Natural killer cell (primary cell): Measurements from ENCODE around the gene LAG3. TPM values are rescaled to one million over a fixed set of nuclear protein-coding genes. Genes with fewer than 3 reads are reported as not detected.

Experiments
- ATAC-seq, 3 donors: fragments of 150-1000 bp in 2 of 3; fragments of 200-7000 bp in 1 of 3; cut with Tn5 transposase; 1 replicate in 1 of 3; 2 replicates in 2 of 3; pipeline ENCODE4 v1.10.0; 2021; ENCODE audit warnings: mild to moderate bottlenecking in 2 of 3, moderate library complexity in 2 of 3
- DNase-seq, 2 donors: peaks; one replicate each; pipeline versions ENCODE4 v3.0.0 to v3.0.0-alpha.2; 2013 to 2021; ENCODE audit warnings: mixed read lengths in 1 of 2
- H3K27ac ChIP-seq: one replicate; pipeline ENCODE4 v1.5.1; 2013; ENCODE audit warnings: mild to moderate bottlenecking, low read length
- H3K27me3 ChIP-seq: one replicate; pipeline ENCODE4 v1.6.1; 2013; ENCODE audit warnings: low read length; ENCODE audit not compliant: control insufficient read depth, insufficient read depth
- H3K36me3 ChIP-seq: one replicate; pipeline ENCODE4 v1.6.1; 2013; ENCODE audit warnings: low read length; ENCODE audit not compliant: control insufficient read depth, insufficient read depth
- H3K4me1 ChIP-seq: one replicate; pipeline ENCODE4 v1.6.1; 2013; ENCODE audit warnings: low read length; ENCODE audit not compliant: control insufficient read depth, insufficient read depth
- H3K4me3 ChIP-seq: one replicate; pipeline ENCODE4 v1.5.1; 2013; ENCODE audit warnings: low read length
- H3K9me3 ChIP-seq: one replicate; pipeline ENCODE4 v1.6.1; 2013; ENCODE audit warnings: low read length; ENCODE audit not compliant: control insufficient read depth, insufficient read depth
- H3K27ac Mint-ChIP-seq, 2 donors: one replicate each; pipeline ENCODE4 v1.8.0; 2022; ENCODE audit warnings: mild to moderate bottlenecking in 2 of 2, mixed read lengths in 2 of 2, moderate library complexity in 1 of 2
- H3K27me3 Mint-ChIP-seq, 2 donors: one replicate each; pipeline ENCODE4 v1.8.0; 2022; ENCODE audit warnings: low read depth in 2 of 2, mixed read lengths in 2 of 2
- H3K36me3 Mint-ChIP-seq: one replicate; pipeline ENCODE4 v1.8.0; 2022; ENCODE audit warnings: mixed read lengths
- H3K4me1 Mint-ChIP-seq, 2 donors: one replicate each; pipeline ENCODE4 v1.8.0; 2022; ENCODE audit warnings: mixed read lengths in 2 of 2
- H3K4me3 Mint-ChIP-seq: one replicate; pipeline ENCODE4 v1.8.0; 2022; ENCODE audit warnings: mild to moderate bottlenecking, moderate library complexity, mixed read lengths
- H3K9me3 Mint-ChIP-seq, 2 donors: one replicate each; pipeline ENCODE4 v1.8.0; 2022; ENCODE audit warnings: mixed read lengths in 2 of 2
- CTCF ChIP-seq: fragments of 200-600 bp; IDR thresholded peaks from one replicate; pipeline ENCODE4 v1.8.0; 2022; ENCODE audit warnings: antibody characterized with exemption
- WGBS: methylation state at CpG from one replicate; pipeline ENCODE4 v1.1.7; 2013; ENCODE audit warnings: missing lambda C conversion rate; ENCODE audit not compliant: insufficient coverage; 5-methylcytosine and 5-hydroxymethylcytosine counted together
- intact Hi-C: fragments of 100-400 bp; cut with micrococcal nuclease; formaldehyde crosslinking; loops from one replicate; pipeline ENCODE4 v1.14.2; 2022
- total RNA-seq, 4 donors: library from RNA; stranded (reverse); fragments of 120-200 nt in 1 of 4; gene quantifications; one replicate each; pipeline versions ENCODE4 v1.2.3 to v1.2.4, GENCODE V29; 2013 to 2022

LAG3 gene
- total RNA-seq, 3 donors from 2014 or later (not counting 1 experiment from before 2014, with no cell fraction given) = 0.36 to 7.6 (median 0.78) TPM

- H3K27me3 Mint-ChIP-seq = peaks cover 44 to 61% of the 10 kb centered on the region in 2 donors
- Histone ChIP-seq H3K4me3 (no peak overlapping the region), H3K9me3 (no peaks in the 10 kb centered on the region), H3K27ac (no peak overlapping the region), H3K27me3 (peaks cover 36% of the 10 kb centered on the region), H3K36me3 (no peaks in the 10 kb centered on the region), H3K4me1 (peaks cover 14% of the 10 kb centered on the region)
- no peak overlapping the region for H3K4me3 Mint-ChIP-seq
- ATAC-seq (no peak), DNase-seq (no peak)
- 77% methylated on average over 5 of the region's 7 CpGs for WGBS
- H3K27ac Mint-ChIP-seq = no peak overlapping the region
- intact Hi-C loops = no loop called here
- no peaks in the 10 kb centered on the region for H3K9me3 Mint-ChIP-seq
- no peaks in the 10 kb centered on the region for H3K36me3 Mint-ChIP-seq
- no peak for TF ChIP-seq CTCF
- peaks cover 5 to 21% of the 10 kb centered on the region in 2 donors for H3K4me1 Mint-ChIP-seq
Observed at GRCh38 chr12:6822426-6823135, 50.3 kb downstream of the LAG3 start.

GRCh38 chr12:6823182-6824084 is 51.1 kb downstream of the LAG3 start:
- Histone ChIP-seq H3K4me1 (peaks cover 20% of the 10 kb centered on the region), H3K36me3 (no peaks in the 10 kb centered on the region), H3K9me3 (no peaks in the 10 kb centered on the region), H3K4me3 (no peak overlapping the region), H3K27me3 (peaks cover 40% of the 10 kb centered on the region), H3K27ac (no peak overlapping the region)
- Mint-ChIP-seq H3K36me3 (no peaks in the 10 kb centered on the region), H3K9me3 (no peaks in the 10 kb centered on the region), H3K27ac (no peak overlapping the region), H3K27me3 (peaks cover 50 to 62% of the 10 kb centered on the region in 2 donors), H3K4me1 (peaks cover 11 to 28% of the 10 kb centered on the region in 2 donors), H3K4me3 (no peak overlapping the region)
- no peak for TF ChIP-seq CTCF
- WGBS = 82% methylated on average over 12 of the region's 12 CpGs
- no peak for ATAC-seq
- intact Hi-C loops = no loop called here
- DNase-seq = no peak

GRCh38 chr12:6824085-6824775 is 51.9 kb downstream of the LAG3 start:
- DNase-seq (no peak), ATAC-seq (no peak)
- H3K27ac Mint-ChIP-seq = no peak overlapping the region
- H3K27me3 ChIP-seq = peaks cover 45% of the 10 kb centered on the region
- H3K27ac ChIP-seq = no peak overlapping the region
- peaks cover 50 to 67% of the 10 kb centered on the region in 2 donors for H3K27me3 Mint-ChIP-seq
- peaks cover 26% of the 10 kb centered on the region for H3K4me1 ChIP-seq
- no peak overlapping the region for H3K4me3 ChIP-seq
- H3K9me3 Mint-ChIP-seq = no peaks in the 10 kb centered on the region
- 92% methylated on average over 37 of the region's 37 CpGs for WGBS
- H3K4me1 Mint-ChIP-seq = peaks cover 15 to 34% of the 10 kb centered on the region in 2 donors
- no peaks in the 10 kb centered on the region for H3K36me3 Mint-ChIP-seq
- no peak for TF ChIP-seq CTCF
- H3K9me3 ChIP-seq = no peaks in the 10 kb centered on the region
- intact Hi-C loops = no loop called here
- no peaks in the 10 kb centered on the region for H3K36me3 ChIP-seq
- H3K4me3 Mint-ChIP-seq = no peak overlapping the region
